Stimulated activated CD8-positive, alpha-beta memory T cell treated with anti-CD3 and anti-CD28 coated beads, Interleukin-15, amount 100 ng/mL, for 4 hours (primary cell): ENCODE measurements around the gene PTDSS2.
A peak's percentile ranks its signal among the peaks of the same experiment; 100 is the strongest.
"Not testable (repeated sequence)": the region's sequence is repeated elsewhere in the genome, so short reads cannot be mapped to it uniquely, and the experiment has no call there.

Experiments
- DNase-seq, 2 donors: peaks; one replicate each; pipeline ENCODE4 v3.0.0-alpha.2; 2020; ENCODE audit warnings: low read depth in 2 of 2

PTDSS2 gene

GRCh38 chr11:504994-505344 is 54.9 kb downstream of the PTDSS2 start:
- no peak for DNase-seq

GRCh38 chr11:506238-506994 is 56.3 kb downstream of the PTDSS2 start:
- DNase-seq, result peak; percentile 92 to 93

GRCh38 chr11:506995-507726 is 57.1 kb downstream of the PTDSS2 start, which contains the start of gene RNH1:
Gene RNH1, minus strand, starts transcription at chr11:507242. Its CDS starts 5,080 bp downstream, at chr11:502162.
- peak; percentile 98 for DNase-seq

- no peak for DNase-seq
These were observed 57.8 kb downstream of the PTDSS2 start for GRCh38 chr11:507727-508515.

GRCh38 chr11:508956-509355 is 58.9 kb downstream of the PTDSS2 start:
- DNase-seq, result no peak

GRCh38 chr11:512761-513595 is 62.9 kb downstream of the PTDSS2 start:
- no peak for DNase-seq

- no peak for DNase-seq
These were observed 64.5 kb downstream of the PTDSS2 start for GRCh38 chr11:514606-515005.

- no peak for DNase-seq
These were observed 65.1 kb downstream of the PTDSS2 start for GRCh38 chr11:515131-515530.

- DNase-seq, result no peak
These were observed 66.3 kb downstream of the PTDSS2 start for GRCh38 chr11:516400-516799.

- DNase-seq, result not testable (repeated sequence)
These were observed 67.0 kb downstream of the PTDSS2 start for GRCh38 chr11:516918-517685.

GRCh38 chr11:518463-519202 is 68.6 kb downstream of the PTDSS2 start:
- peak; percentile 63 to 76 for DNase-seq

- DNase-seq, result no peak
These were observed 70.5 kb downstream of the PTDSS2 start for GRCh38 chr11:520428-521176.

- DNase-seq, result no peak
These were observed 71.2 kb downstream of the PTDSS2 start for GRCh38 chr11:521177-521688.

GRCh38 chr11:526192-526591 is 76.1 kb downstream of the PTDSS2 start:
- no peak for DNase-seq

- DNase-seq, result no peak
These were observed 78.2 kb downstream of the PTDSS2 start for GRCh38 chr11:528166-528814.

GRCh38 chr11:528815-529727 is 79.0 kb downstream of the PTDSS2 start:
- no peak for DNase-seq

GRCh38 chr11:529728-530411 is 79.8 kb downstream of the PTDSS2 start:
- DNase-seq, result no peak
